Prostate gland (tissue), 2 donors: Measurements from ENCODE around the gene ZNF700.

Source experiments
- CTCF ChIP-seq, 4 experiments: fragments of 200-600 bp in 2 of 4; fragments of 450-650 bp in 2 of 4; sonication (generic) in 2 of 4; IDR thresholded peaks; 1 replicate in 3 of 4; 2 replicates in 1 of 4; pipeline ENCODE4 v1.5.1; 2016 to 2019; ENCODE audit warnings: antibody characterized with exemption in 4 of 4, mild to moderate bottlenecking in 2 of 4, moderate library complexity in 2 of 4
- POLR2A ChIP-seq: fragments of 450-650 bp; IDR thresholded peaks from one replicate; pipeline ENCODE4 v1.6.1; 2016; ENCODE audit warnings: antibody characterized with exemption, mild to moderate bottlenecking
- POLR2AphosphoS5 ChIP-seq: sonication (generic); formaldehyde crosslinking; IDR thresholded peaks from one replicate; pipeline ENCODE4 v1.6.1; 2017; ENCODE audit warnings: antibody characterized with exemption

GRCh38 chr19:11902228-11902627 lies 22.7 kb upstream of the ZNF700 start:
- TF ChIP-seq CTCF (IDR thresholded peaks at IDR 0.05) (no peak), POLR2A (no peak), POLR2AphosphoS5 (no peak)
